ENCODE data around the gene SIRT4.

GRCh38 chr12:120350576-120351350 is 48.6 kb downstream of the SIRT4 start:
- no peak for TF ChIP-seq CTCF (conservative IDR thresholded peaks at IDR 0.05; ENCODE audit: low read depth, low read length)
- no peak for TF ChIP-seq POLR2A (IDR thresholded peaks at IDR 0.05; ENCODE audit: low read depth, low read length)
- TF ChIP-seq BHLHE40 (IDR thresholded peaks at IDR 0.05; ENCODE audit: low read depth, low read length): no peak
- no peak for TF ChIP-seq MAZ (IDR thresholded peaks at IDR 0.05; ENCODE audit: borderline replicate concordance, low read depth, low read length)
- TF ChIP-seq, protein P1, sequence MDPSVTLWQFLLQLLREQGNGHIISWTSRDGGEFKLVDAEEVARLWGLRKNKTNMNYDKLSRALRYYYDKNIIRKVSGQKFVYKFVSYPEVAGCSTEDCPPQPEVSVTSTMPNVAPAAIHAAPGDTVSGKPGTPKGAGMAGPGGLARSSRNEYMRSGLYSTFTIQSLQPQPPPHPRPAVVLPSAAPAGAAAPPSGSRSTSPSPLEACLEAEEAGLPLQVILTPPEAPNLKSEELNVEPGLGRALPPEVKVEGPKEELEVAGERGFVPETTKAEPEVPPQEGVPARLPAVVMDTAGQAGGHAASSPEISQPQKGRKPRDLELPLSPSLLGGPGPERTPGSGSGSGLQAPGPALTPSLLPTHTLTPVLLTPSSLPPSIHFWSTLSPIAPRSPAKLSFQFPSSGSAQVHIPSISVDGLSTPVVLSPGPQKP (IDR thresholded peaks at IDR 0.05; ENCODE audit: borderline replicate concordance, low read depth, low read length): no peak
- no peak for TF ChIP-seq SMC3 (IDR thresholded peaks at IDR 0.05; ENCODE audit: low read depth, low read length)
- TF ChIP-seq RCOR1 (IDR thresholded peaks at IDR 0.05; ENCODE audit: insufficient replicate concordance, low read length): no peak
- TF ChIP-seq RAD21 (IDR thresholded peaks at IDR 0.05; ENCODE audit: low read length): no peak
